Measurements from ENCODE around the gene TNNI2.

DNA sequence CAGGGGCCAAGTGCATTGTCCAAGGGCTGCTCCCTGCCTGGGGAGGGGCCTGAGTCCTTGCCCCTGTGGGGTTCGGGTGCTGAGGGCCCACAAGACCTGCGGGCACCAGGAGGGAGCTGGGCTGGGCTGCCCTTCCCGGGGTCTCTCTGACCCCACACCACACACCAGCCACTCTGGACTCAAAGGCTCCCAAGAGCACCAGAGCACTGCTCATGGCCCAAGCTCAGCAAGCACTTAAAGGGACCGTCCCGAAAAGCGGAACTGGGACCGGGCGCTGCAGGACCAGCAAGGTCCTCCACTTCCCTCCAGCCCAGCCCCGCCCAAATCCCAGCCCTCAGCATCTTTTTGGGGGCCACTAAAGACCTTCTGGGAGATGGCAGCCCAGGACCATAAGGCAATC lies 19.4 kb downstream of the TNNI2 start:
- no peak for TF ChIP-seq SIN3A (IDR thresholded peaks at IDR 0.05; ENCODE audit: borderline replicate concordance, low read depth, low read length)
- TF ChIP-seq, protein P1, sequence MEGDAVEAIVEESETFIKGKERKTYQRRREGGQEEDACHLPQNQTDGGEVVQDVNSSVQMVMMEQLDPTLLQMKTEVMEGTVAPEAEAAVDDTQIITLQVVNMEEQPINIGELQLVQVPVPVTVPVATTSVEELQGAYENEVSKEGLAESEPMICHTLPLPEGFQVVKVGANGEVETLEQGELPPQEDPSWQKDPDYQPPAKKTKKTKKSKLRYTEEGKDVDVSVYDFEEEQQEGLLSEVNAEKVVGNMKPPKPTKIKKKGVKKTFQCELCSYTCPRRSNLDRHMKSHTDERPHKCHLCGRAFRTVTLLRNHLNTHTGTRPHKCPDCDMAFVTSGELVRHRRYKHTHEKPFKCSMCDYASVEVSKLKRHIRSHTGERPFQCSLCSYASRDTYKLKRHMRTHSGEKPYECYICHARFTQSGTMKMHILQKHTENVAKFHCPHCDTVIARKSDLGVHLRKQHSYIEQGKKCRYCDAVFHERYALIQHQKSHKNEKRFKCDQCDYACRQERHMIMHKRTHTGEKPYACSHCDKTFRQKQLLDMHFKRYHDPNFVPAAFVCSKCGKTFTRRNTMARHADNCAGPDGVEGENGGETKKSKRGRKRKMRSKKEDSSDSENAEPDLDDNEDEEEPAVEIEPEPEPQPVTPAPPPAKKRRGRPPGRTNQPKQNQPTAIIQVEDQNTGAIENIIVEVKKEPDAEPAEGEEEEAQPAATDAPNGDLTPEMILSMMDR (IDR thresholded peaks at IDR 0.05), result no peak
- no peak for TF ChIP-seq RAD21 (IDR thresholded peaks at IDR 0.05; ENCODE audit: low read length)
- TF ChIP-seq, protein P2, sequence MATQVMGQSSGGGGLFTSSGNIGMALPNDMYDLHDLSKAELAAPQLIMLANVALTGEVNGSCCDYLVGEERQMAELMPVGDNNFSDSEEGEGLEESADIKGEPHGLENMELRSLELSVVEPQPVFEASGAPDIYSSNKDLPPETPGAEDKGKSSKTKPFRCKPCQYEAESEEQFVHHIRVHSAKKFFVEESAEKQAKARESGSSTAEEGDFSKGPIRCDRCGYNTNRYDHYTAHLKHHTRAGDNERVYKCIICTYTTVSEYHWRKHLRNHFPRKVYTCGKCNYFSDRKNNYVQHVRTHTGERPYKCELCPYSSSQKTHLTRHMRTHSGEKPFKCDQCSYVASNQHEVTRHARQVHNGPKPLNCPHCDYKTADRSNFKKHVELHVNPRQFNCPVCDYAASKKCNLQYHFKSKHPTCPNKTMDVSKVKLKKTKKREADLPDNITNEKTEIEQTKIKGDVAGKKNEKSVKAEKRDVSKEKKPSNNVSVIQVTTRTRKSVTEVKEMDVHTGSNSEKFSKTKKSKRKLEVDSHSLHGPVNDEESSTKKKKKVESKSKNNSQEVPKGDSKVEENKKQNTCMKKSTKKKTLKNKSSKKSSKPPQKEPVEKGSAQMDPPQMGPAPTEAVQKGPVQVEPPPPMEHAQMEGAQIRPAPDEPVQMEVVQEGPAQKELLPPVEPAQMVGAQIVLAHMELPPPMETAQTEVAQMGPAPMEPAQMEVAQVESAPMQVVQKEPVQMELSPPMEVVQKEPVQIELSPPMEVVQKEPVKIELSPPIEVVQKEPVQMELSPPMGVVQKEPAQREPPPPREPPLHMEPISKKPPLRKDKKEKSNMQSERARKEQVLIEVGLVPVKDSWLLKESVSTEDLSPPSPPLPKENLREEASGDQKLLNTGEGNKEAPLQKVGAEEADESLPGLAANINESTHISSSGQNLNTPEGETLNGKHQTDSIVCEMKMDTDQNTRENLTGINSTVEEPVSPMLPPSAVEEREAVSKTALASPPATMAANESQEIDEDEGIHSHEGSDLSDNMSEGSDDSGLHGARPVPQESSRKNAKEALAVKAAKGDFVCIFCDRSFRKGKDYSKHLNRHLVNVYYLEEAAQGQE (IDR thresholded peaks at IDR 0.05; ENCODE audit: low read depth, low read length), result no peak
- no peak for TF ChIP-seq TCF12 (IDR thresholded peaks at IDR 0.05)
- TF ChIP-seq POLR2AphosphoS5 (IDR thresholded peaks at IDR 0.05; ENCODE audit: low read depth, low read length), result no peak
- TF ChIP-seq GABPA (IDR thresholded peaks at IDR 0.05; ENCODE audit: low read depth), result no peak
- TF ChIP-seq, protein P3, sequence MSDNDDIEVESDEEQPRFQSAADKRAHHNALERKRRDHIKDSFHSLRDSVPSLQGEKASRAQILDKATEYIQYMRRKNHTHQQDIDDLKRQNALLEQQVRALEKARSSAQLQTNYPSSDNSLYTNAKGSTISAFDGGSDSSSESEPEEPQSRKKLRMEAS (IDR thresholded peaks at IDR 0.05; ENCODE audit: low read depth), result no peak

All from SK-N-SH (cell line).